G401 (cell line): ENCODE measurements around the gene PRKAG1. TPM values are rescaled to one million over a fixed set of nuclear protein-coding genes. Genes with fewer than 3 reads are reported as not detected.
"Not testable (repeated sequence)": the region's sequence is repeated elsewhere in the genome, so short reads cannot be mapped to it uniquely, and the experiment has no call there.

Experiments
- DNase-seq: peaks from one replicate; pipeline ENCODE4 v3.0.0-alpha.2; 2015; ENCODE audit warnings: low spot score
- in situ Hi-C: cut with HindIII; loops from 2 replicates; pipeline ENCODE4 v1.10.0; 2016; ENCODE audit warnings: low sequenced_read_pairs, mixed read lengths
- total RNA-seq: library from RNA; depleted of rRNA; stranded (reverse); fragments of >200 nt; shearing (Covaris generic); gene quantifications from 2 replicates; pipeline ENCODE4 v1.2.3, GENCODE V29; 2014; rRNA removed

PRKAG1 gene
- 63.5 and 71.2 TPM in 2 replicates for total RNA-seq

DNA sequence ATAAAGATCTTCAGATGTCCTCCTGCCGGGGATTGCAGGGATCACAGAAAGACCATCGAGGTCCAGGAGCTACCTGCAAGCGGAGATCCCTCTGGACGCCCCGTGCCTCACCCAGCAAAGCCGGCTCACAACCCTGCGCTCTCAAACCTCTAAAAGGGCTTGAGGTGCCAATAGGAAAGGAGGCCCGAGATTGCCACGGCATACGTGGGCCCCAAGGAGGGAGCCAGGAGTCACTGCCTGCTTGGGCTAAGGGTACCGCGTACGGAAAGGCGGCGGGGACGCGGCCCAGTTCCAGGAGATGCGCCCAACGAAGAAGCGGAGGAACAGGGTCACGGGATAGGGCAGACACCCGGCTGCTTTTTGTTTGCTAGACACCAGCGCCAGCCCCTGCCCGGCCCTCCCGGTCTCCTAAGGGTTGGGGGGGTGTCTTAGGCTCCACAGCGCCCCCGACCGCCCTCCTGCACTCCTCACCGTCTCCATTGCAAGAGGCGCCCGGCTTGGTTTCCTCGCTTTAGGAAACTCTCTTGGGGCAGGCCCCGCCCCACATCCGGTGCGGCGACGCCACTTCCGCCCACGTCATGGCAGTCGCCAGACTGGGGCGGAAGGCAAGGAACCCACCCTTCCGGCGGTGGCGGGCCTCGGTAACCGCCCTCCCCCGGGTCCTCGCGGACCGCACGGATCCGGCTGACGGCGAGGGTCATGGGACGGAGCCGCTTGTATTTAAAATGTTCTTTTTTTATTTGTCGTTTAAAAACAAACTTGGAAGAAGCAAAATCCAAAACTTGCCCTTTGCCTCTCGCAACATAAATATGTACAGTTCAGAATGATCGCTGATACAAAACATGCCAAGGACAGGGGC lies at the start of gene PRKAG1:
TSS of gene PRKAG1 (minus strand) at position 516 of the 859 bp plus-strand sequence. CDS start at position 480, 36 bp downstream.
- in situ Hi-C loops: no loop called here
- DNase-seq: peak; percentile 97

DNA sequence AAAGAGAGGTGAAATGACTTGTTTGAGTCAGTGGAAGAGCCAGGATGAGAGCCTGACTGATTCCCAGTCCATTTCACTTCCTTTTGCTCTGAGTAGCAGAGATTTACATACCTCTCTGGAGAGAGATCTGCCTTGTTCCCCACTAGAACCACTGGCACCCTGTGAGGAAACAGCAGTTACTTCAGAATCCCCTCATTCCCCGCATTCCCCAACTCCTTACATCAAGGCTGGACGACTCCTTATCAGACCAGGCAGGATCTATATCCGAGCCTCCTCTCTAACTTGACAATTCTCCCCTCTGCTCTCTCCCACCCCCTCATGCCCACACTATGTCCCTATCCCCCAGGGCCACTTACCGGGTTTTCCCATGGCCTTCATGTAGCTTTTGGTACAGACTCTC lies 47.5 kb upstream of the PRKAG1 start:
- in situ Hi-C loops: no loop called here

DNA sequence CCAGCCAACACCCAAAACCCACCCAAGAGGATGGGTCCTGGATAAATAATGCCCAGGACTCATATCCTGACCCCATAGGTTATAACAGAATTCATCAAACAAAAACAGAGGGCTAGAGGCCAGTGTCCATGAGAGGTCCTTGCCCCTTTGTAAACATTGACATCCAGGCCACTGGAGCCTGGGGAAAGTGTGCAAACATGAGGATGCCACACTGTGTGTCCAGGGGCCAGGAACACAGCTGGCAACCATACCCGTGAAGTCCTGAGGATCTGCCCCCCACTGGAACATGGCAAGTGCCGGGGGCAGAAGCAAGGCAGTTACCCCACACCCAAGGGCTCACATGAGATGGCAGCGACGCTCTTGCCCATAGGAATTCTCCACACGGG lies 46.2 kb upstream of the PRKAG1 start:
- no peak for DNase-seq
- in situ Hi-C loops: no loop called here

More for the DNA sequence above, 47.5 kb upstream of the PRKAG1 start:
- DNase-seq: no peak

DNA sequence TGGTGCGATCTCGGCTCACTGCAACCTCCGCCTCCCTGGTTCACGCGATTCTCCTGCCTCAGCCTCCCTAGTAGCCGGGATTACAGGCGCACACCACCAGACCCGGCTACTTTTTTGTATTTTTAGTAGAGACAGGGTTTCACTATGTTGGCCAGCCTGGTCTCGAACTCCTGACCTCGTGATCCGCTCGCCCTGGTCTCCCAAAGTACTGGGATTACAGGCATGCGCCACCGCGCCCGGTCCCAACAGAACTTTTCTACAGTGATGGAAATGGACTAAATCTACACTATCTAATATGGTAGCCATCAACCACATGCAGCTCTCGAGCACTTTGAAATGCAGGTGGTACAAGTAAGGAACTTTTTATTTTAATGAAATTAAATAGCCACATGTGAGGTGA lies 43.3 kb upstream of the PRKAG1 start:
- DNase-seq, in situ Hi-C loops: not testable (repeated sequence)

DNA sequence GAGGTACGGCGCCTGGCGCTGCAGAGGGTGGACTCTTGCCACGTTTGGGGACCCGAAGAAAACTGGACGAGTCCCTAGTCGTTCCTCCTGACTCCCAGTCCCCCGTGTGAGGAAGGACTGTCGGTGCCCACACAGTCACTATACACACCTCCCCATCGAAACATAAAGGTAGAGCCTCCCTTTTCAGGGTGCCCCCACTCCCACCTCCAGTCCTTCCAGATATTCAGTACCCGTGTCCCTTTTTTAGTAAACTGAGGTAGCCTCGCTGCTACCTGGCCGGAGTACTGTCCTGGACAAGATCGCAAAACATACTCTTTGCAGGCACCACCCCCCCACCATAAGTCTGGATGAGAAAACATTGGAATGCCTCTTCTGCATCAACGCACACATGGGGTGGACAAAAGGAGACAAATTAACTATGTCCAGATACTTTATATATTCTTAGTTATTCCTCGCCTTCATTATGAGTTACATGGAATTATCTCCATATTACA lies 42.6 kb upstream of the PRKAG1 start:
- DNase-seq: no peak
- in situ Hi-C loops: no loop called here

DNA sequence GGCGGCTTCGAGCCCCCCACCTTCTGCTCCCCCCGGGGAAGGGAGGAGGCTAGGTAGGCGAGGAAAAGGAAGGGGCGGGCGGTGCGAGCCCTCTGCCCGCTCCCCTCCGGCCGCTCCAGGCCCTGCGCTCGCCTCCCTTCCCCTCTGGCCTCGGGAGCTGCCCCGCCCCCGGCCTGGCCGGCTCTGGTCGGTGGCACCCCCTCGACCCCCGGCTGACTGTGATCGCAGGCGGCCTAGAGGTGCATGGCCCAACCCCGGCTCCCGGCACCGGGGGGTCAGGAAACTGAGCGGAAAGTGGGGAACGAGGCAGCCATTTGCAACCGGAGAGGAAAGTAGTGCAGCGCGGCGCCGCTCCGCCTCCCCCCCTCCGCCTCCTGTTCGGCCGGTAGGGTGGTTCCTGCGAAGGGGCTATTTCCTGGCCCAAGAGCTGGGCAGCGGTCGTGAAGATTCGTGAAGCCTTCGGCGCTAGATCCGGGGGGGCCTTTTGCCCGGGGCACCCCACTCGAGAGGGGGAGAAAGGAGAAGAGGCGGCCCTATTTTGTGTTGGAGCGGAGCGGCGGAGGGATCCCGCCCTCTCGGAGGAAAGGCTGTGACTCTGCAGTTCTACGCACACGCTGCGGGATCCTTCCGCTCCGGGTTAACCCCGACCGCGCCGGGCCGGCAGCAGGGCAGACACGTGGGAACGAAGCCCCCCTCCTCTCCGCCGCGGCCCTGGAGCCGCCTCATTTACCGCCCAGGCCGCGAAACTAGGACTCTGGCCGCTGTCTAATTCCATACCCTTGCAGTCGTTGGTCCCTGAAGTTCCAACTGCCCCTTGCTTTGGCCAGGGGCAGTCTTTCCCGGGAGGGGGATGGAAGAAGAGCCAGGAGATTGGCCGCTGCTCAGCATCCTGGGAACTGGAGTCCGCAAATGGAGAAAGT lies 41.9 kb upstream of the PRKAG1 start, which contains the start of gene KMT2D:
TSS of gene KMT2D (minus strand) at position 558 of the 920 bp plus-strand sequence. CDS start 5,470 bp downstream, outside the sequence.
- peak; percentile 90 for DNase-seq
- in situ Hi-C loops: no loop called here

DNA sequence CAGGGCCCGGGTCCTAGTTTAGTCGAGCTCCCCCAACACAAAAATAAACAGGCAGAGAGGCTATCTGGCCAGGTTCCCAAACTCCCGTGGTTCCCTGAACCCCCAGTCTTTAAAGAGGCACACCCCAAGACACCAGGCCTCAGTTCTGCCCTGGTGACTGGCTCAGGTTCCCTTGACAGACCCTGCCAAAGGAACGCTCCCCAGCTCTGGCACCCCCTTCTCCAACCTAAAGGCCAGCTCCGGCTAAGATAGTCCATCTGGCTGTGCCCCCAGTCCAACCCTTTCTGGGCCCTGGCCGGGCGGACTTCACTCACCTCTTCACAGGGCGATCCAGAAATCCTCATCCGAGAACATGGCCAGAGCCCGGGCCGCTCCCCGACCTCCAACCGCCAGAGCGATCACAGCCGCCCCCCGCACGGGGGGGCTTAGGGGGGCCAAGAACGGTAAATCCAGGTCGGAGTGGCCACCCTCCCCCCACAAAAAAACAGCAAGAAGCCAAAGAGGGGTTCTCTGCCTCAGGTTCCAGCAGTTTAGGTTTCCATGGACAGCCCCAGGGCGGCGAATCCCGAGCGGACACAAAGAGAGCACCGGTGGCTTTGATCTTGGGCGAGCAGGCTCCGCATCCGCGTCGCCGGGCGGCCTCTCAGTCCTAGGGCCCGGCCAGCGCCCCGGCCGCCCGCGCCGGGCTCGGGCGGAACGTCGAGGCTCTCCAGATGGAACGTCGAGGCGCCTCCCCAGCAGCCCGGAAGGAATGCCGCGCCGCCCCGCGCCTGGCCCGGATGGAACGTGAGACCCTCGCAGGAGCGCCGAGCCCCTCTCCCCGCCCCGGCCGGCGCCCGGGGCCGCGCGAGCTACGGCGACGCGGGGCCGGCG lies 41.0 kb upstream of the PRKAG1 start:
- in situ Hi-C loops: no loop called here
- no peak for DNase-seq

GRCh38 chr12:49059045-49059298 lies 40.4 kb upstream of the PRKAG1 start:
- DNase-seq: no peak
- in situ Hi-C loops: no loop called here

- in situ Hi-C loops: no loop called here
- DNase-seq: no peak
These were observed 39.9 kb upstream of the PRKAG1 start for GRCh38 chr12:49058366-49059044.

GRCh38 chr12:49057888-49058287 lies 39.3 kb upstream of the PRKAG1 start:
- in situ Hi-C loops: no loop called here

DNA sequence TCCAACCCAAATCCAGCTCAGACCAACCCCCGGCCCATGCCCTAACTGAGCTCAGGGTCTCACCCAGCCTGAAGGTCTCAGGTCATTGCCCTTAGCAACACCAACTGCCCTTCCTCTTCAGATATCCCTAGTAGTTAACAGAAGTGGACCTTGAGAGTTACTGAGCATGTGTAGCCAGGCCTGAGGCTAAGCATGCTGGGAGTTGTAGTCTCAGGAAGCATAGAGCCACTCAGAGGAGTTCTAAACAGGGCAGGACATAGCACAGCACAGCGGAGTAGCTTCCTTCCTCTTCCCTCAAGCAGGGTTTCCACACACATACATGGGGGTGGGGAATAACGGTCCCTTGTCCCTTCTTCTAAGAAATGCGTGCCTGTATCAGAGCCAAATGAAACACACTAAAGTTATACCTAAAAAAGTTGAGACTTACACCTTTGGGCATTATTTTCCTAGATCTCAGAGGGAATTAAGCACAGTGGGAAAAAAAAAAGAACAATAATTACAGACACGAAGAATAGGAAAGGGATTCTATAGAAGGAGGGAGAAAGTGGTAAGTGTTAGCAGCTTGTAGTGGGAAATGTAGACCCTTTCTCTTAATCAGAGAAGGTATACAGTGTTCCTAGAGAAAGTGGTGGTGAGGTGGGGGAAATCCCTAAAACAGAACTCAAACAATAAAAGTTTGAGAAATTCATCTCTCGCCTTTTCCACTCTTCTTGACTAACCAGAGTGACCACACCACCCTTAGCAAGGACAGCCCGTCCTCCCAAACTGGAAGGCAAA lies 37.6 kb upstream of the PRKAG1 start:
- in situ Hi-C loops: no loop called here
- DNase-seq: peak; percentile 83

More at GRCh38 chr12:49057888-49058287, 39.3 kb upstream of the PRKAG1 start:
- DNase-seq: no peak

- DNase-seq: no peak
These were observed 36.5 kb upstream of the PRKAG1 start for GRCh38 chr12:49055092-49055491.

GRCh38 chr12:49054524-49054923 lies 35.9 kb upstream of the PRKAG1 start:
- in situ Hi-C loops: no loop called here
- DNase-seq: no peak

More at GRCh38 chr12:49055092-49055491, 36.5 kb upstream of the PRKAG1 start:
- in situ Hi-C loops: no loop called here

GRCh38 chr12:49054096-49054495 lies 35.5 kb upstream of the PRKAG1 start:
- DNase-seq: no peak

DNA sequence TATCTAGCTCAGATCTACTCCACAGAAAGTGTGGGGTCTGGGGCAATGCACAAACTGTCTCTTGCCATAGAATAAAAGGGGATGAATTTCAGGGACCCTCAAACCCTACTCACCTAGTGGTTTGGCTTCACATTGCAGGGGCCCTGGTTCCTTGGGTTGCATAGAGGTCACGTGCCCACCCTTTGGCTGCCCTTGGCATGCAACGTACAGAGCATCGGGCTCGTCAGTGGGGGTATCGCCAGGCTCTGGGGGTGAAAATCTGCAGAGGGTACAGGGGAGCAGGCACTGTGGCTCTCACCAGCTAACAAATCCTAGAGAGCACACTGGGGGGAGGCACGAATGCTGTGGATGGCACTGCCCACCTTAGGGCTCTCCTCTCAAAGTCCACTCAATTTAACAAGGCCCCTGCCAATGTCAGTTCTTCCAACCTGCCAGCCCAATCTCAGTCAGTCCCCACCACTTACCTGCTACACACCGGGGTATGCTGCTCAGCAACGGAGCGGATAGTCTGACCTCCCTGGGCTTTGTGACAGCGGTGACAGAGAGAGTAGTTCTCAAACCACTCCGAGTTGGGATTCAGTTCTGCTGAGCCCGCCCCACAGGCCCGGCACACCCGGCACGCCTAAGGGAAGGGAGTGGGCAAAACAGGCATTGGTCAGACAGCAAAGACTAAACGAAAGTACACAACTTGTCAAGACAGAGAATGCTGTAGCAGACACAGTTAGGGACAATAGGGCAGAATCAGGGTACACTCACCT lies 34.1 kb upstream of the PRKAG1 start:
- in situ Hi-C loops: no loop called here
- DNase-seq: no peak

More at GRCh38 chr12:49054096-49054495, 35.5 kb upstream of the PRKAG1 start:
- in situ Hi-C loops: no loop called here

DNA sequence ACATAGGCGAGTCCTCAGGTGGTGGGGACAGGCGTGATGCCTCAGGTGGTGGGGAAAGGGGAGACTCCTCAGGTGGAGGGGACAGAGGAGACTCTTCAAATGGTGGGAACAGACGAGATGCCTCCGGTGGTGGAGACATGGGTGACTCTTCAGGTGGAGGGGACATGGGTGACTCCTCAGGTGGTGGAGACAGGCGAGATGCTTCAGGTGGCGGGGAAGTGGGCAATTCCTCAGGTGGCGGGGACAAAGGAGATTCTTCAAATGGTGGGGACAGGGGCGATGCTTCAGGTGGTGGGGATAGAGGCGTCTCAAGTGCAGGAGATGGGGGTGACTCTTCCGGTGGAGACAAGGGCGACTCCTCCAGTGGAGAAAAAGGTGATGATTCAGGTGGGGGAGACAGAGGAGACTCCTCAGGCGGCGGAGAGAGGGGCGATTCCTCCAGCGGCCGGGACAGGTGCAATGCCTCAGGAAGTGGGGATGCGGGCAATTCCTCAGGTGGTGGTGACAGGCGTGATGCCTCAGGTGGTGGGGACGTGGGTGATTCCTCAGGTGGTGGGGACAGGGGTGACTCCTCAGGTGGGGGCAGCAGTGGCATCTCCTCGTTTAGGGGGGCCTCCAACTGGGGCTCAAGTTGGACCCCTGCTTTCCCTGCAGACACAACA lies 33.3 kb upstream of the PRKAG1 start:
- no peak for DNase-seq
- in situ Hi-C loops: no loop called here
